HG02981 (cell line): ENCODE measurements around the gene OPRL1.

Experiments used
- ATAC-seq: cut with Tn5 transposase; IDR thresholded peaks from one replicate; pipeline ENCODE4 v1.9.1; 2021; ENCODE audit warnings: mild to moderate bottlenecking, moderate library complexity; ENCODE audit not compliant: unreplicated experiment

OPRL1 gene

DNA sequence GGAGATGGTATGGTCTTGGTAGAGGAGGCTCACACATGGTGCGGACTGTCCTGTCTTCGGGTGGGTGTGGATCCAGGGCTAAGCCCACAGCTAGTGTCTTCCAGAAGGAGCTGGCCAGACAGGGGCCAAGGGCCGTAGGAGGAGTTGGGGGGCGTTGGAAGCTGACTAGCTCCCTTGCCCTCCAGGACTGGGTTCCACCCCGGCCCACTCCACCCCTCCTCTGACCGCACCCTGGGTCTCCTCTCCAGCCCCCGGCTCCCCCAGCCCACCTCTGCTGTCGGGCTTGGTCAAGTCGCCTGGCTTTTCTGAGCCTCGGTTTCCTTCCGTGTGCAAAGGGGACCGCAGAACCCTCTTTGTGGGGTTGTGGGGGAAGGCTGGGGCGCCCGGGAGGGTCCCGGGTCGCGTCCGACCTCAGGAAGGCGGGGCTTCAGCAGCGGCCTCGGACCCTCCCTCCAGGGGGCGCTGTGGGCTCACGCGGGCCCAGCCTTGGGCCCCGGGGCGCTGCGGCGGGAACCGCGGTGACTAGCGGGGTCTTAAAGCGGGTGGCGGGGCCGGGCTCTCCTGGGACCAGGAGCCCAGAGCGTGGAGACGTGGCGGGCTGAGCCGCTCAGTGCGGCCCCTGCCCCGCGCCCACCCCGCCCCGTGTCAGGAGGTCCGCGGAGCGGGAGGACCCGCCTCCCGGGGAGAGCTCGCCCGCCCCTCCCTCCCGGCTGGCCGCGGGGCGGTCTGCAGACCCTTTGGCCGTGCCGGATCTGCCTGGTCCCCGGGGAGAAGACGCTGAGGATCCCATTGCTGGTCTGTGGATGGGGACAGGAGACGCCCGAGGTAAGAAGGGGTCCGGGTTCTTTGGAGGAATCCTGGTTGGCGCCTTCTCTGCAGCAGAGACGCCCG, 22.1 kb downstream of the OPRL1 start:
- ATAC-seq, result no peak

DNA sequence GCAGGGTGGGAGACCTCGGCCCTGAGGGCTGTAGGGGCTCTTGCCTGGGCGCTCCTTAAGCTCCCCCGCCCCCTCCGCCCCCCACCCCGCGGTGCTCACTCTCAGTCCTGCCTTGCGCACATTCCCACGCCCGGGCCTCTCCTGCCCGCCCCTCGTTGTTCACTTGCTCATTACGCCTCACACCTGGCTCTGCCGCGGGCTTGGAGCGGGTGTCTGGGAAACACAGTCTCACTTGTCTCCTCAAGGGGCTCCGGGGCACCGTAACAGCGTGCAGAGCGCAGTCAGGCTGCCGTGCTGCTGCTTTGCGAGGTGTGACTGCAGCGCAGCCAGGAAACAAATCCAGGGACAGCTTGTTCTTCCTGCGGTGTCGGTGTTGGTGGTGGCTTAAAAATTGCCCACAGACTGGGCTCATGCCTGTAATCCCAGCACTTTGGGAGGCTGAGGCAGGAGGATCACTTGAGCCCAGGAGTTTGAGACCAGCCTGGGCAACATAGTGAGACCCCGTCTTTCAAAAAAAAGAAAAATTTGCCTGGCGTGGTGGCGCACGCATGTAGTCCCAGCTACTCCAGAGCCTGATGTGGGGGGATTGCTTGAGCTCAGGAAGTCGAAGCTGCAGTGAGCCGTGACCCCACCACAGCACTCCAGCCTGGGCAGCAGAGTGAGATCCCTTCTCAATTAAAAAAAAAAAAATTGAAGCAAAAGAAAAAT, 22.9 kb downstream of the OPRL1 start:
- ATAC-seq, result no peak

DNA sequence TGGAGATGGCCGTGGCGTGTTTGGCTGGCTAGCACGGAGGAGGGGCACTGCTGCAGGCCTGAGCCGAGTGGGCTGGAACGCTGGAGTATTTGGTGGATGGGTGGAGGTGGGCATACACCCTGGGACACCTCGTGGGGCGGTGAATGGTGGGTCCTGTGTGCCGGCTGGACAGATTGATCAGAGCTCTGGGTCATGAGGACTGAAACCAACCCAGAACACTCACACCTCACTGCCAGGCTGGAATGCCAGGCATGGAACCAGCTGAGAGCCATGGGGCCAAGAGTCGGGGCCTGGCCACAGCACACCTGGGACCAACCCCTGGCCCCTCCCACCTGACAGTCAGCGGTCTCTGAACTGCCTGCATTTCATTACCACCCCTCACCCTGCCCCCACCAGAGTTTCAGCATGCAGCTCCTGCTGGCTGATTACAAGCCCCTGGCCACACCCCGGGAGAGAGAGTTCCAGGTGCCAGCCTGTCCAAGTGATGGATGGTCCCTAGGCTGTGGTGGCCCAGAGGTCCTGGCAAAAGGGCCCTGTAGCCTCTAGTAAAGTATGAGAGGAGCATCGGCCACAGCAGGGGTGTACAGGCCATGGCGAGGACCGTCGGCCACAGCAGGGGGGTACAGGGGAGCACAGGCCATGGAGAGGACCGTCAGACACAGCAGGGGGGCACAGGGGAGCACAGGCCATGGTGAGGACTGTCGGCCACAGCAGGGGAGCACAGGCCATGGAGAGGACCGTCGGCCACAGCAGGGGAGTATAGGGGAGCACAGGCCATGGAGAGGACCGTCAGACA, 24.2 kb downstream of the OPRL1 start:
- no peak for ATAC-seq

DNA sequence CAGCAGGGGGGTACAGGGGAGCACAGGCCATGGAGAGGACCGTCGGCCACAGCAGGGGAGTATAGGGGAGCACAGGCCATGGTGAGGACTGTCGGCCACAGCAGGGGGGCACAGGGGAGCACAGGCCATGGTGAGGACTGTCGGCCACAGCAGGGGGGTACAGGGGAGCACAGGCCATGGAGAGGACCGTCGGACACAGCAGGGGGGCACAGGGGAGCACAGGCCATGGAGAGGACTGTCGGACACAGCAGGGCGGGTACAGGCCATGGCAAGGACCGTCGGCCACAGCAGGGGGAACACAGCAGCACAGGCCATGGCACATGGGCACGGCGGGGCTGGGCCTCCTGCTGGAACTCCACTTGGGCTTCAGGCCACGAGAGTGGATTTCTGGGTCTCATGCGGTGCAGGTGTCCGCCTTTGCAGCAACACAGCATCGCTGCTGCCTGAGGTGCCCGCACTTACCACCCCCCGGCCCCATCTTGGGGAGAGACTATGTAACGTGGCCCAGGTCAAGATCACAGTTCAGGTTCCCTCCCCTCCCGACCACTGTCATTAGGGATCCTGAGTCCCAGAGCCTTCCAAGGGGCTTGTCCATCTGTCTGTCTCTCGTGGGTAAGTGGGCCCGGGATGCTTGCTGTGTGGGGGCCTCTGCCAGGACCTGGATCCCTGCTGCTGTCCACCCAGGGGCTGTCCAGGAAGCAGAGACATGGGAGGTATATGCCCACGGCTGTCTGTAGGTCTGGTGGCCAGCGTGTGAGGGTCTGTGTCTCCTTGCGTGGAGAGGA, 25.0 kb downstream of the OPRL1 start:
- ATAC-seq, result no peak

DNA sequence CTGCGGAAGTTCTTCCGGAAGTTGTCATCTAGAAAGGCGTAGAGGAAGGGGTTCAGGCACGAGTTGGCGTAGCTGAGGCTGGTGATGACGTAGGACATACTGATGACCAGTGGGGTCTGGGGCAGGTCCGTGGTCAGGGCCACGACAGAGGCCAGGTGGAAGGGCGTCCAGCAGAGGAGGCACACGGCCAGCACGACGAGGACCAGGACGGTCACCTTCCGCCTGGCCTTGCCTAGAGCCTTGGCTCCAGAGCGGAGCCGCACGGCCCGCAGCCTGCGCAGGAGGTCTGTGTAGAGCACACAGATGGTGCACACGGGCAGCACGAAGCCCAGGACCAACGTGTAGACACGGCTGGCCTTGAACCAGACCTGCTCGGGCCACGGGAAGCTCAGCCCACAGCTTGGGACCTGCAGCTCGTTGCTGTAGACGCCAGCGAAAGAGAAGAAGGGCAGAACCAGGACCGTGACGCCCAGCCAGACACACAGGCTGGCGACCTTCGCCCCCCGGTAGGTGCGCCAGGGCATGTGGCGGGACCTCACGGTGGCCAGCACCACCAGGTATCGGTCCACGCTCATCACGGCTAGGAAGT, 26.1 kb downstream of the OPRL1 start:
- no peak for ATAC-seq

- no peak for ATAC-seq
These were observed 26.6 kb downstream of the OPRL1 start for GRCh38 chr20:64106435-64106961.

GRCh38 chr20:64106981-64107735, 27.3 kb downstream of the OPRL1 start, which contains the start of gene NPBWR2:
Gene NPBWR2, minus strand, starts transcription at chr20:64107565. Its CDS starts 734 bp downstream, at chr20:64106831.
- ATAC-seq, result no peak

- ATAC-seq, result no peak
These were observed 28.0 kb downstream of the OPRL1 start for GRCh38 chr20:64107736-64108457.

- ATAC-seq, result no peak
These were observed 29.1 kb downstream of the OPRL1 start for GRCh38 chr20:64108731-64109681.

DNA sequence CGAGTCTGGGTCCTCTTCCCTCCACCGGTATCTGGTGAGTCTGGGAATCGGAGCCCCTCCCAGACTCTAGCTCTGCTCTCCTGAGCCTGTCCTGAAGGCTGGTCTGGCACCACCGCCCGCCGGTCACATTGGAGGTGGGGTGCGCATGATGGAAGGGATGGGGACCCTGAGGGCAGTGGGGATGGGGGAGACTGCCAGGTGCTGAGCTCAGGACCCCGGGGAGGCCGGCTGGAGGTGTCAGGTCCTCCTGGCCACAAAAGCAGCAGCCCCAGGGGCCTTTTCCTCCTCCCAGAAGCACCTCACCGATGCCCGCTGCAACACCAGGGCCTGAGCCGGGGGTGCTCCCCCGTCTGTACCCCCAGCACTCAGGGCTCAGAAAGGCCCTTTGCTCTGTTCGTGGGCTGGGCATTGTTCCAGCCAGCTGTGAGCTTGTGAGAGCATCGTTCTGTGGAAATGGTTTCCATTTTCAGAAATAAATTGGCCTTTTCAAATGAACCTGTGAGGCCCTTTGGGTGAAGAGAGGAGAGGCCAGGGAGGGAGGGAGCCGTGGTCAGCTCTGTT, 30.0 kb downstream of the OPRL1 start:
- ATAC-seq, result no peak

DNA sequence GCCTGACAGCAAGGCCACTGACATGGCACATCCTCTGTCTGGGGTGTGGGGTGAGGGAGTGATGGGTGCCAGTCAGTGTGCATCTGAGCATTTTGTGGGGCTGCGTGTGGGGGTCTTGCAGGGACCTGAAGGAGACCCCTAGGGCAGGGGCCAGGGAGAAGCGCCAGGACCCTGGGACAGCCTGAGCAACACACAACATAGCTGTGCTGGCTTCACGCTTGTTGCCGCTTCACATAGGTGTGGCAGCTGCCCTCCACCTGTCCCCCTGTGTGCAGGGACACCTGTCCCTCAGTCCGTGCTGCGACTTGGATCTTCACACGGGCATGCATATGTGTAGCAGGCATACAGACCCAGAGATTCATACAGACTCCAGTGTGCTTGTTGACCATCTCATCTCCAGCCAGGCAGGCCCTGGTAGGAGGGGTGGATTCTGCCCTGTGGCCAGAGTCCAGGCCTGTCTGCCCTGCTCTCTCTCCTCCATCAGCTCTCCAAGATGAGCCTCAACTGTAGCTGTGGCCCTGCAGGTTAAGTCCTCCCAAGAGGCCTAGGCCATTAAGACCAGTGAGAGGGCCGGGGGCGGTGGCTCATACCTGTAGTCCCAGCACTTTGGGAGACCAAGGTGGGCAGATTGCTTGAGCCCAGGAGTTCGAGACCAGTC, 30.7 kb downstream of the OPRL1 start:
- ATAC-seq, result no peak

DNA sequence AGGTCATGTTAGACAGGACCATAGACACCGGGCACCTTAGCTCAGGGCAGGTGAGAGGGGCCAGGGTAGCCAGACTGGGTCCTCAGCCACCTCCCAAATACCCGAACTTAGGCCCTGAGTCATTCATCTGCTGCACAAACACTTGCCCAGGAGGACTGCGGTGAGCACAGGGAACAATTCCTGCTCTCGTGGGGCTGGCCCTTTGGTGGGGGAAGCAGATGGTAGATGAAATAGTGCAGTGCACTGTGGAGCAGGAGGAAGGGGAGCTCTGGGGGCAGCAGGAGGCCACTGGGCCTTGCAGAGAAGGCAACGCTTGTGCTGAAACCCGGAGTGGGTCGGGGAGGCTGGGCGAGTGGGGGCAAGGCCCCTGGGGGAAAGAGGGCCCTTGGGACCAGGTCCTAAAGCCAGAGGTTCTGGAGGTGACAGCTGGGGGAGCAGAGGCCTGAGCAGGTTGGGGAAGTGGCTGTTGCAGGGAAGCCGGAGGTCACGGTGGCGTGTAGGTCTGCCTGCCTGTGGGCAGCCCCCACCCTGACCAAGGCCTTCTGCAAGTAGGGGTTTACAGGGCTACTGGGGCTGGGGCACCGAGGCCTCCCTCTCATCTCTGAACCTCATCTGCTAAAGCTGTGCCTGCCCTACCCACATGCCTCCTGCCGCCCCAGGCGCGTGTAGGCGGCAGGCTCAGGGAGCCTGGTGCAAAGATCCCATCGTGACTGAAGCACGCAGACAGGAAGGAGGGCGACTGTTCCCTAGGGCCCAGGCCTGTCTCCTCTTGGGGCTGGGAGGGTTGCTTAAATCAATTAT, 32.2 kb downstream of the OPRL1 start:
- no peak for ATAC-seq

- no peak for ATAC-seq
These were observed 33.0 kb downstream of the OPRL1 start for GRCh38 chr20:64112691-64113443.

DNA sequence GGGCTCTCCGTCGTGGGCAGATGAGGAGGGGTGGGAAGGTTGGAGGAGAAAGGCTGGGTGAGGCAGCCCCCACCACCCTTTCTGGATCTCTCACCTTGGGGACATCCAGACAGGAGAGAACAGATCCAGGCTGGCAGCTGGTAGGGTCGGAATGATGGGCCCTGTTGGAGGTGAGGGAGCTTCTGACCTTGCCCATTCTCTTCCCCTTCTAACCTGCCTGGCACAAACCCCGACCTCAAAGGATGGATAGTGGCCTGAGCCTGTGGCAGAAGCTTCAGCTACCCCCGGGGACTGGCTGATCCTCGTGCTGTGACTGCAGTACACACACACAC, 33.5 kb downstream of the OPRL1 start:
- ATAC-seq, result no peak

- ATAC-seq, result no peak
These were observed 34.0 kb downstream of the OPRL1 start for GRCh38 chr20:64113796-64114355.
